HCT116 (cell line): ENCODE measurements around the gene R3HCC1L. TPM values are rescaled to one million over a fixed set of nuclear protein-coding genes. Genes with fewer than 3 reads are reported as not detected.
"Not testable (repeated sequence)": the region's sequence is repeated elsewhere in the genome, so short reads cannot be mapped to it uniquely, and the experiment has no call there.

Experiments
- ATAC-seq: fragments of 200-7000 bp; cut with Tn5 transposase; 2 replicates; pipeline ENCODE4 v1.9.1; 2020; ENCODE audit warnings: mild to moderate bottlenecking, moderate library complexity
- BruUV-seq: library from RNA; stranded (reverse); fragments of 400-500 nt; replicated peaks from 2 replicates; lab custom pipeline; 2021; lab: Mats Ljungman, UMichigan
- CTCF ChIA-PET: fragments of 300-600 bp; sonication (Branson Sonifier 250); formaldehyde crosslinking; loops from one replicate; lab custom pipeline; 2021; ENCODE audit warnings: antibody characterized with exemption; lab: Charles Lee
- POLR2A ChIA-PET: fragments of 300-600, 350-600 bp; sonication (Branson Sonifier 250); formaldehyde crosslinking; loops from one replicate; lab custom pipeline; 2021; ENCODE audit warnings: antibody characterized with exemption; lab: Charles Lee
- RAD21 ChIA-PET, 2 experiments: fragments of 300-600 bp; sonication (Branson Sonifier 250); formaldehyde crosslinking; loops; one replicate each; lab custom pipeline; 2023; ENCODE audit warnings: low total read pairs in 2 of 2; ENCODE audit not compliant: uncharacterized antibody in 2 of 2, unreplicated experiment in 2 of 2, low non-redundant PET in 1 of 2; lab: Charles Lee
- DNase-seq: peaks from one replicate; pipeline ENCODE4 v3.0.0-alpha.2; 2010; ENCODE audit warnings: low read depth, low spot score
- H2AFZ ChIP-seq: fragments of 200-600 bp; shearing (Covaris generic), sonication (generic); 2 replicates; pipeline ENCODE4 v1.6.1; 2017; ENCODE audit warnings: low read depth, mixed run types, mixed read lengths, antibody characterized with exemption, low read length; ENCODE audit not compliant: poor library complexity, severe bottlenecking
- H3K27ac ChIP-seq: 2 replicates; pipeline ENCODE4 v1.5.1; 2012; ENCODE audit warnings: low read depth, low read length
- H3K27me3 ChIP-seq: fragments of 200-600 bp; sonication (generic); 2 replicates; pipeline ENCODE4 v1.6.1; 2016; ENCODE audit warnings: mixed run types, low read length, mixed read lengths; ENCODE audit not compliant: insufficient read depth
- H3K36me3 ChIP-seq, 2 experiments: fragments of 200-500 bp in 1 of 2; fragments of 200-600 bp in 1 of 2; sonication (Bioruptor generic) in 1 of 2; sonication (generic) in 1 of 2; 2 replicates each; pipeline versions ENCODE4 v1.5.1 to v1.6.1; 2014 to 2016; ENCODE audit warnings: low read length in 2 of 2, inconsistent platforms in 1 of 2, mixed read lengths in 1 of 2, mixed run types in 1 of 2; ENCODE audit not compliant: insufficient read depth in 2 of 2, control insufficient read depth in 1 of 2
- H3K4me1 ChIP-seq, 2 experiments: fragments of 200-600 bp in 1 of 2; sonication (generic) in 1 of 2; 2 replicates each; pipeline versions ENCODE4 v1.5.1 to v1.6.1; 2012 to 2017; ENCODE audit warnings: low read length in 2 of 2, inconsistent platforms in 1 of 2, mild to moderate bottlenecking in 1 of 2, mixed read lengths in 1 of 2, mixed run types in 1 of 2, moderate library complexity in 1 of 2; ENCODE audit not compliant: insufficient read depth in 2 of 2, control insufficient read depth in 1 of 2
- H3K4me2 ChIP-seq: fragments of 200-600 bp; sonication (generic); 2 replicates; pipeline ENCODE4 v1.6.1; 2017; ENCODE audit warnings: mixed run types, low read length, mixed read lengths
- H3K4me3 ChIP-seq, 2 experiments: fragments of 200-600 bp in 1 of 2; sonication (generic) in 1 of 2; replicated peaks in 1 of 2; 2 replicates each; pipeline ENCODE4 v1.5.1; 2011 to 2016; ENCODE audit warnings: low read length in 2 of 2, control low read depth in 1 of 2, low read depth in 1 of 2, mild to moderate bottlenecking in 1 of 2, mixed read lengths in 1 of 2, mixed run types in 1 of 2
- H3K79me2 ChIP-seq: fragments of 200-600 bp; sonication (generic); 2 replicates; pipeline ENCODE4 v1.6.1; 2017; ENCODE audit warnings: mild to moderate bottlenecking, mixed run types, low read length, moderate library complexity, mixed read lengths; ENCODE audit not compliant: insufficient read depth
- H3K9ac ChIP-seq: fragments of 200-600 bp; sonication (generic); 2 replicates; pipeline ENCODE4 v1.6.1; 2016; ENCODE audit warnings: low read length, mixed read lengths
- H3K9me2 ChIP-seq: fragments of 200-600 bp; sonication (generic), shearing (Covaris generic); 2 replicates; pipeline ENCODE4 v1.6.1; 2017; ENCODE audit warnings: mixed run types, mild to moderate bottlenecking, moderate library complexity; ENCODE audit not compliant: insufficient read depth
- H3K9me3 ChIP-seq, 2 experiments: fragments of 200-500 bp in 1 of 2; fragments of 200-600 bp in 1 of 2; sonication (Bioruptor generic) in 1 of 2; sonication (generic) in 1 of 2; 2 replicates each; pipeline ENCODE4 v1.6.1; 2014 to 2017; ENCODE audit warnings: low read length in 2 of 2, mixed read lengths in 2 of 2, inconsistent platforms in 1 of 2, low read depth in 1 of 2, mild to moderate bottlenecking in 1 of 2, mixed run types in 1 of 2, moderate library complexity in 1 of 2; ENCODE audit not compliant: control insufficient read depth in 1 of 2, insufficient read depth in 1 of 2
- H4K20me1 ChIP-seq: fragments of 200-600 bp; sonication (generic), shearing (Covaris generic); 2 replicates; pipeline ENCODE4 v1.6.1; 2017; ENCODE audit warnings: mixed run types, mild to moderate bottlenecking, moderate library complexity; ENCODE audit not compliant: insufficient read depth
- POLR2A ChIP-seq: IDR thresholded peaks from 2 replicates; pipeline ENCODE4 v1.7.0; 2011; ENCODE audit warnings: borderline replicate concordance; ENCODE audit not compliant: insufficient read depth, insufficient read length; ENCODE audit errors: extremely low read depth
- intact Hi-C: fragments of 100-400 bp; cut with micrococcal nuclease; formaldehyde crosslinking; loops from 2 replicates; pipeline ENCODE4 v1.10.0; 2022
- total RNA-seq: library from RNA; stranded (reverse); gene quantifications from one replicate; pipeline ENCODE4 v1.2.1, GENCODE V29; 2021; ENCODE audit not compliant: unreplicated experiment
- TF ChIP-seq, protein P1 (sequence below): IDR thresholded peaks from 2 replicates; pipeline ENCODE4 v1.6.1; 2012

The R3HCC1L gene
- total RNA-seq, 1 experiment from 2014 or later = 9.3 TPM

DNA sequence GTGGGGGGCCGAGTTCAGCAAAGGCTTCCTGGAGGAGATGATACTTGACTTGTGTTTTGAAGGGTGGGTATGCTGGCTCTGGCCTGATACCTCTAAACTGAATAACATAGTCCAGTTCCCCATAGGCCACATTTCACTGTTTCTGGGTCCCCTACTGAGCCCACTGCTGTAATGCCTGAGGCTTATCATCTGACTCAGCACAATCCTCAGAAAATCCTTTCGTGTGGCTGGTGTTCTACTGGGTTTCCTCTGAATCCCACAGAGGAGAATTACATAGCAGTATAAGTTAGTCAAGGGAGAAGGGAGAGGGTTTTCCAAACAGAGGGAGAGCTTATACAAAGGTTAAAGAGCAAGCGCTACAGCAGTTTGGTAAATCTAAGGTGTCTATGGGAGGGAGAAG is 2.8 kb upstream of the R3HCC1L start:
- CTCF ChIA-PET = interaction anchor here (0.7 kb wide), 1 partner anchor 906 kb away, joined by 4 read pairs; no protein-coding TSS in a partner anchor

GRCh38 chr10:98133075-98133752 is 1.2 kb upstream of the R3HCC1L start:
- H3K27ac ChIP-seq, H4K20me1 ChIP-seq, H3K9me3 ChIP-seq, H3K9ac ChIP-seq, H3K4me2 ChIP-seq, H3K36me3 ChIP-seq, H3K27me3 ChIP-seq, intact Hi-C loops, DNase-seq, BruUV-seq, H3K4me3 ChIP-seq, RAD21 ChIA-PET, POLR2A ChIA-PET, ATAC-seq, CTCF ChIA-PET, H3K9me2 ChIP-seq: not testable (repeated sequence)
- Histone ChIP-seq H3K79me2 (peaks cover 35% of the 10 kb centered on the region), H3K4me1 (peaks cover 0 to 21% of the 10 kb centered on the region in 2 experiments; a peak in 1 of 4 replicates), H2AFZ (peak overlapping the region; percentile 91)

More for the DNA sequence above, 2.8 kb upstream of the R3HCC1L start:
- no peaks in the 10 kb centered on the region for H3K36me3 ChIP-seq
- H3K27ac ChIP-seq = no peak overlapping the region
- H3K4me3 ChIP-seq = no peak overlapping the region
- peaks cover 0 to 21% of the 10 kb centered on the region in 2 experiments; a peak in 2 of 4 replicates for H3K4me1 ChIP-seq
- H3K9me3 ChIP-seq = no peaks in the 10 kb centered on the region
- H3K27me3 ChIP-seq = no peaks in the 10 kb centered on the region
- no peak overlapping the region for H3K9ac ChIP-seq
- ATAC-seq (no peak), DNase-seq (no peak)
- peak; percentile 22 for TF ChIP-seq POLR2A
- TF ChIP-seq, protein P1, sequence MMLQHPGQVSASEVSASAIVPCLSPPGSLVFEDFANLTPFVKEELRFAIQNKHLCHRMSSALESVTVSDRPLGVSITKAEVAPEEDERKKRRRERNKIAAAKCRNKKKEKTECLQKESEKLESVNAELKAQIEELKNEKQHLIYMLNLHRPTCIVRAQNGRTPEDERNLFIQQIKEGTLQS = no peak
- intact Hi-C loops = no loop called here
- H2AFZ ChIP-seq = no peak overlapping the region
- ChIA-PET RAD21 (no interaction called here), POLR2A (no interaction called here)
- no peak overlapping the region for H3K4me2 ChIP-seq
- no TSS peak for BruUV-seq
- no peaks in the 10 kb centered on the region for H3K9me2 ChIP-seq
- no peaks in the 10 kb centered on the region for H4K20me1 ChIP-seq
- peaks cover 19% of the 10 kb centered on the region for H3K79me2 ChIP-seq
